HG02623 (cell line): ENCODE data around the gene INCA1.

Experiments
- ATAC-seq: cut with Tn5 transposase; IDR thresholded peaks from one replicate; pipeline ENCODE4 v1.9.1; 2021; ENCODE audit warnings: moderate library complexity; ENCODE audit not compliant: unreplicated experiment

Gene INCA1

DNA sequence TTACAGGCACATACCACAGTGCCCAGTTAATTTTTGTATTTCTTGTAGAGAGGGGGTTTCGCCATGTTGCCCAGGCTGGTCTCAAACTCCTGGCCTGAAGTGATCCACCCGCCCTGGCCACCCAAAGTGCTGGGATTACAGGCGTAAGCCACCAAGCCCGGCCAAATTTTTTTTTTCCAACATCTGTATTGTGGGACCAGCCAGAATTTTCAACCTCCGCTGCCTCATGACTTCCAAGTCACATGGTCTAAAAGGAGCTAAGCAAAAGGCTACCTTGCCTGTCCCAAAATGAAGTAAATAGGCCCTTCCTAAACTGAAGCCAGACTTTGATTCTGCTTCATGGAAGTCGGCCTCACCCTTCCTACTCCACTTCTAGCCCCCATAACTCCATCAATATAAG, 25.5 kb downstream of the INCA1 start:
- no peak for ATAC-seq

DNA sequence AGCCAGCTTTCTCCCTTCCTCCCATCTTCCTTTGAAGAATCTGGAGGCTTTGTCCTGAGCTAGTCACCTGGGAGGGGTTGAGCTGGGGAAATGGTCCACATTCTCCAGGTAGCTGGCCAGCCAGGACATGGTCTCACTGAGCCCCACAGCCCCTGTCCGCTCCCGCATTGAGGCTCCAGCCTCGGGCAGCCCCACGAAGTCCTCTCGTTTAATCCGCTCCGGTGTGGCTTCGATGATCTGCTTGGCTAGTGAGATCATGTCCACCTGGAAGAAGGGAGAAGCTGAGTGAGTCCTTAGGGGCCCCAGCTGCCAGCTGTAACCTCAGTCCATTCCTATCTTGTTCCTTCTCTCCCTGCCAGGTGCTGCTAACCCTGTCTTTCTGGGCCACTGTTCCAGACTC, 27.0 kb downstream of the INCA1 start:
- no peak for ATAC-seq

DNA sequence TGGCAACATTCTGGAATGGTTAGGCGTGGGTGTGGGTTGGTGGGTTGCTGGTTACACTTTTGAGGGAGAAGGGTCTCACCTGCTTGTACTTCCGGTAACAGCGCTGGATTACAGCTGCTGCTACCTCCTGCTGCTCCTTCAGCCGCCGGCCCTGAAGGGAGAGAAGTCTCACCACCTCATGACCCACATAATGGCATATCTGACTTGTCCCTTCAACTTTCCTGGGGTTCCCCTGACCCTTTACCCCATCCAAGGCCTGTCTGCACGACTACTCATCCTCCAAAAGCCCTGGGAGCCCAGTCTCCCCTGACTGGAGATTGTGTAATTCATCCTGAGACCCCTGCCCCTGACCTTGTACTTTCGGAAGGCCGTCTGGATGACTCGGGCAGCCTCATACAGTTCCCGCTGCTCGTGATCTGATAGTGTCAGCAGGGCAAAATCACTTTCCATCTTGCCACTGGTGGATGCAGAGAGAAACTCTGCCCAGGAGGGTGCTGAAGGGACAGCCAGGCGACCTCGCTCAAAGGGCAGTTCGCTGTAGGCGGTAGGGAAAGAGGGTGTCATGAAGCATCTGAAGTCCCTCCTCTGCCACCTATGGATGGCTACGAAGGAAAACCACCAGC, 27.7 kb downstream of the INCA1 start:
- ATAC-seq = no peak

DNA sequence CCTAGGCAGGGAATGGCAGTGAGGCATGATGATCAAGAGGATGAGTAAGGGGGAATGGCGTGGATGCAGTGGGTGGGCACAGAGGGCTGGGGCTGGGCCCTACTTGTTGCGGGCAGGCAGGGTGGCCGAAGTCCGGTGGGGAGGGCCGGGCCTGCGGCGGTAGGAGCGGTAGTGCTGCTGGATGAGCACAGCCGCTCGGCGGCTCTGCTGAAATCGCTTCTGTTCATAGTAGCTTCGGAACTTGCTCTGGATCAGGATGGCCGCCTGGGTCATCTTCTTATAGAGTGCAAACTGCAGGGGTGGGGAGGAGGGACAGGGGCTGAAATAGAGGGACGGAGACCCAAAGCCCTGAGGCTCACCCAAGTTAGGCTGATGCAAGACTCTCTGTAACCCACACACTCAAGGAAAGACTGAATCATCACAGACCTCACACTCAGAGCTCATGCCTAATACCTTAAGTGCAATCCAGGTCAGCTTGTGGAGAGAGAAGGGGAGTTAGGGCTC, 28.2 kb downstream of the INCA1 start:
- no peak for ATAC-seq

DNA sequence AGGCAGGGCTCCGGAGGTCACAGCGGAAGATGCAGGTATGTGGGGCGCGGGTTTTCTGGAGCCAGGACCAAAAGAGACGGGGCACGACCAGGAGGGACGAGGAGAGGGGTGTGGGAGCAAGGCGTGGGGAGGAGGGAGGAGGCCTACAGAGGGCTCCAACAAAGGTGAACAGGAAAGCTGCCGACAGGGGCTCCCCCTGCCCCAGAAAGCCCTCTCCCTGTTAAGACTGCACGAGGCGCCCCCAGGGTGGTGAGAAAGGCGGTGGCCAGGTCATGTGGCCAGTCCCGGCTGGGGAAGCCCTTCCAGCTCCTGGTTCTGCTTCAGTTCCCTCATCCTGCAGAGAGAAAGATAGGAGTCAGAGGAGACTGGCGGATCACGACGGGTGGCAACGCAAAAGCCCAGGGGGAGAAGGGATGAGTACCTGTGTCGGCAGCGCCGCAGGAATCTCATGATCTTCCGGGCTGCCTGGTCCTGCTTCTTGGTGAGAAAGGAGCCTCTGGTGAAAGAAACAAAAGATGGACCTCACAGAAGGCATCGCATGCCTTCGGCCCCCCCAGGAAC, 28.8 kb downstream of the INCA1 start:
- ATAC-seq = no peak

DNA sequence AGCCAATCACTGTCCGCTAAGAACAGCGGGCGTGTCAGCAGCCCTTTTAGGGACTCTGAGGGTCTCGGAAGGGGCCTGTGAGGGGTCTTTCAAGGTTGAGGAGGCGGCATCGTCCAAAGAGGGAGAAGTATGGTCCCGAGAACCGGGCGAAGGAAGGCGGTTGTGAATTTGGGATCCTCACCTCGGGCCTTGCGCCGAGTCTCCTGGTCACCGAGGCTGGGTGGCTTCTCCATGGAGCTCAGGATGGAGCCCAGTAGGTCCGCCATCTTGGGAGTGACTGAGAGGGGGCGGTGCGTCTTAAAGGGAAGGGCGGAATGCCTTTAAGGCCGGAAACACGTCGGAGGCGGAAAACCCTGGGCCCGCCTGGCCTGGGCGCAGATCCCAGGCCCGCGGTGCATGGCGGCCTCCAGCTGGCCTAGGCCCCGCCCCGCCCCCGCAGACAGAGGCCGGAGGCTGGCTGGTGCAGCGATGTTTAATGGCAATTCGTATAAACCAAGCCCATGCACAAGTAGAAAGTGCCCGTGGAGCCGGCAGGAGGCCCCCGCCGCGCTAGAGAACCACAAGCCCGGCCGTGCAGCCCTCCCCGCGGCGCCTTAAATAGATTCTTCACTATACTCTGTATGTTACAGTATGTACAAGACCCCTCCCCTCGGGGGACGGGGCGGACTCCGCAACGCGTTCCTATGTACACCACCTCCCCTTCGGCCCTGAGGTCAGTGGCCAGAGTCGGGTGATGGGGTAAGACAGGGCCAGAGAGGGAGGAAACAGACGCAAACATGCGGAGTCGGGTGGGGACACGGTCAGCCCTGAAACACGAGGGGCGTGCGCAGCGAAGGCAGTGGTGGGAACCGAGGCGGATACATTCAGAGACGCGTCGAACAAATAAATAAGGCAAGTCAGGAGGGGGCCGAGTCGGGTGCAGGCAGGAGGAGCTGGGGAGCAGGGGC, 29.5 kb downstream of the INCA1 start, which contains the start of gene SPAG7:
TSS of gene SPAG7 (minus strand) at position 279 of the 947 bp plus-strand sequence. CDS start at position 266, 13 bp downstream.
- ATAC-seq = peak; percentile 50

DNA sequence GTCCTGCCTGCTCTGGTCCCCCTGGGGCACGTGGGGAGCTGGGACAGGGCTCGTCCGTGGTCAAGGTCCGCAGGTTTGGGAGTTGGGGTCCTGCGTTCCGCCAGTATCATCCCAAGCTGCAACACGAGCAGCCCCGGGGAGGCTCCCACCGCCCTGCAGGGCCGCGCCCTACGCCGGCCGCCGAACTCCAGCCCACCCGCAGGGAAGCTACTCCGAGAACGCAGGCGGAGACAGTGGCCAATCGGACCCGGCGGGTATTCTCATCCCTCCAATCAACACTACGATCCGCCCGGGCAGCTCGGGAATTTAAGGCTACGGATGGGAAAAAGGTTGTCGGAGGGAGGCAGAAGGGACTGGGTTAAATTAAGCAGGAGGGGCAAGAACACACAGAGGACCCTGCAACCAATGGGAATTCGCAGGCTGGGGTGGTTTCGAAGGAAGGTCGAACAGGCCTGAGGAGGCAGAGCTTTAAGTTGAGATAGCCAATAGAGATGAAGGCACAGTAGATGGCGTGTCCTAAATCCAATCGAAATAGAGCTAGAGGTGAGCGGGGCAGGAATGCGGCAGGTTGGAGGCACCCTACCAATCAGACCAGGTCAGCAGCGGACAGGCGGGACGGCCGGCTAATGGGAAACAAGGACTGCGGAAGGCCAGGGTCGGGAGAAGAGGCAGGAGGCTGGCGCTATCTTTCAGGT, 30.3 kb downstream of the INCA1 start:
- peak; percentile 74 for ATAC-seq

DNA sequence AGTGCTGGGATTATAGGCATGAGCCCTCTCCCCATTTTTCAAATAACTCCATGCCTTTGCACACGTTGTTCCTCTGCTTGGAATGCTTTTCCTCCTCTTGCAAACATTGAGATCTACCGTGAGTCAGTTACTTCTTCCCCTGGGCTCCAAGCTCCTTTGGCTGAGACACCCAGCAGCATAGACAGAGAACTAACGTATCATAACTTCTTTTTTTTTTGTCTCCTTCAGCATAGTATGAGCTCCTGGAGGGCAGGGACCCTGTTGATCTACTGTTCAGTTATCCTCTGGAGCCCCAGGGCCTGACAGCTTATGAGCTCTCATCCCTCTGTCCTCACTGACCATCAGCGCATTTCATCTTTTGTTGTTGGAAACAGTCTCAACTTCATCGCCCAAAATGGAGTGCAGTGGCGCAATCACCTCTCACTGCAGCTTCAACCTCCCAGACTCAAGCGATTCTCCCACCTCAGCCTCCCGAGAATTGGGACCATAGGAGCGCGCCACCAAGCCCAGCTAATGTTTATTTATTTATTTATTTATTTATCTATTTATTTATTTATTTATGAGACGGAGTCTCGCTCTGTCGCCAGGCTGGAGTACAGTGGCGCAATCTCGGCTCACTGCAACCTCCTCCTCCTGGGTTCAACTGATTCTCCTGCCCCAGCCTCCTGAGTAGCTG, 31.9 kb downstream of the INCA1 start:
- no peak for ATAC-seq

DNA sequence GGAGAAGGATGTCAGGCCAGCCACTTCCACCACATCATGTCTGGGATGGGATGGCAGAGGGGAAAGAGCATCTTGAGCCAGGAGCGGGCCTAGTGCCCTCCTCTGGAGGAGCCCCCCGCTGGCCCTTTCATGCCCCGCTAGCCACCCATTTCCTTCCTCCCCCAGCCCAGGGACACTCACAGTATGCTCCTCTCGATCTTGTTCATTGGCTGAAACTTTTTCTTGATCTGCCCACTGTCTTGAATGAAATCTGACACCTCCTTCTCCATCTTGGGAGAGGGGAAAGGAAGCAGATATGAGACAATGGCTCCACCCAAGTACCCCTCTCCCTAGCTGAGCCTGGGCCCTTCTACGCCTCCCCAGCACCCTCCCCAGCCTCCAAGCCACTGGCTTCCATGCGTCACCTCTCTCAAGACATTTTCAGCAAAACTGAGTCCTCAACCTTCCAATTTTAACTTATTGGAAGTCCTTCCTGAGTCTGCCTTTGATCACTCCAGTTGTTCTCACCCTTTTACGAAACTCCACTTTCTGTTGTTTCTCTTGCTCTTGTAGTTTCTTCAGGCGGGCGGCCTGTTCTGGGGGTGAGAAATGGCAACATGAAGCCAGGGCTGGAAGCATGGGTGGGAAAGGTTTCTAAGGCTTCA, 36.9 kb downstream of the INCA1 start:
- ATAC-seq = no peak

DNA sequence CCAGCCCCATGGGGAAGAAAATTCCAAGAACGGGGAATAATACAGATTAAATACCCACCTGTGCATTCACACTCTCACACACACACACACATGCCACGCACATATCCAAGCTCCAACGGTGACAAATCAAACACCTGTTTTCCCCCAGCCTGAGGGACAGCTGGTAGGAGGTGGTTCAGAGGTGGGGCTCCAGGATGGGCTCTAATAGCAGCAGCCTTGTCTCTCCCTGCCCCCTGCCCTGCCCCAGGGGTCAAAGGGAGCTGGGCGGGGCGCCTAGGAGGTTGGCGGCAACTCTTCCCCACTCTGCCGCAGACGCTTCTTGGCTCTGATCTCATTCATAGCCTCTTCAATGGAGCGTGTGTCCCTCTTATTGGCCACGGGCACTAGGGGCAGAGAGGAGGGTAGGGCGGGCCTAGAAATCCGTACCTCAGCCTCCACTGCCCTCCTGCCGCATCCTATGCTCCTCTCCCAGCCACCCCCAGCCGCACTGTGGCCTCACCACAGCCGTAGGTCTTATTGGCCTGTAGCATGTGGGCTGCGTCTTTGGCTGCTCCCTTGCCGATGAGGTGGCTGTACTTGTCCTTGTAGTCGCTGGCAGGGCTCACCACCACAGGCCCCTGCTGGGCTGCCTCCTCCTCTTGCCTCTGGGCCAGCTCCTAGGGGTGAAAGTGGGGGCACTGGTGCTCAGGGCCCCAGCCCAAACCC, 37.9 kb downstream of the INCA1 start:
- ATAC-seq = no peak

DNA sequence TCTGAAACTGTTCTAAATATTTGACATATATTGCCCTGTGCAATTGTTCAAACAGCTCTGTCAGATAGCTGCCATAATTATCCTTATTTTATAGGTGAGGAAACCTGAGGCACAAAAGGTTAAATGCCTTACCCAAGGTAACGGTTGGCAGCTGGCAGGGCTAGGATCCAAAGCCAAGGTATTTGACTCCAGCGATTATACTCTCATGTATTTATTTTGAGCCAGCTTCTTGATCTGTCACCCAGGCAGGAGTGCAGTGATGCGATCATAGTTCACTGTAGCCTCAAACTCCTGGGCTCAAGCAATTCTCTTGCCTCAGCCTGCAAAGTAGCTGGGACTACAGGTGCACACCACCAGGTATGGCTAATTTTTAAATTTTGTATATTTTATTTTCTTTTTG, 39.2 kb downstream of the INCA1 start:
- ATAC-seq = no peak

DNA sequence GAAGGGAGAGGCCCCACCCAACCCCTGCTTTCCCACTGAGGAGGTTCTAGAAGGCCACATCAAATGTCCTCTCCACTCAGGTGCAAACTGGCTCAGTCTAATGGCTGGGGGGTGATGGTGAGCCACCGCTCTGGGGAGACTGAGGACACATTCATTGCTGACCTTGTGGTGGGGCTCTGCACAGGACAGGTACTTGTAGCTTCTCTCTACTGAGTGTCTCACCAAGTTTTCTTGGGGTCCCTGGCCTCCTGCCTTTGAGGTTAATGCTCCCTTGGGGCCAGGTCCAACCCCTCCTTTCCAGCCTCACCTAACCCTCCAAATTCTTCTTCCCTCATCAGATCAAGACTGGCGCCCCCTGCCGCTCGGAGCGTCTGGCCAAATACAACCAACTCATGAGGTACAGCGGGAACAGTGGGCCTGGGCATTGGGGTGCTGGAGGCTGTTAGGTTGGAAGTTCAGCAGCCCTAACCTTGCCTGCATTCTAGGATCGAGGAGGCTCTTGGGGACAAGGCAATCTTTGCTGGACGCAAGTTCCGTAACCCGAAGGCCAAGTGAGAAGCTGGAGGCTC, 40.7 kb downstream of the INCA1 start:
- no peak for ATAC-seq

DNA sequence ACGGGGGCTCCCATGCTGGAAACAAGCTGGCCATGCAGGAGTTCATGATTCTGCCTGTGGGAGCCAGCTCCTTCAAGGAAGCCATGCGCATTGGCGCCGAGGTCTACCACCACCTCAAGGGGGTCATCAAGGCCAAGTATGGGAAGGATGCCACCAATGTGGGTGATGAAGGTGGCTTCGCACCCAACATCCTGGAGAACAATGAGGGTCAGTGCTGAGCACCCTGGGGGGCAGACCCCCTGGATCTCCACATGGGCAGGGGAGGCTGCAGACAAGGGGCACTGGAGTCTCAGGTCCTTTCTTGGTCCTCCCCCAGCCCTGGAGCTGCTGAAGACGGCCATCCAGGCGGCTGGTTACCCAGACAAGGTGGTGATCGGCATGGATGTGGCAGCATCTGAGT, 42.2 kb downstream of the INCA1 start:
- no peak for ATAC-seq

DNA sequence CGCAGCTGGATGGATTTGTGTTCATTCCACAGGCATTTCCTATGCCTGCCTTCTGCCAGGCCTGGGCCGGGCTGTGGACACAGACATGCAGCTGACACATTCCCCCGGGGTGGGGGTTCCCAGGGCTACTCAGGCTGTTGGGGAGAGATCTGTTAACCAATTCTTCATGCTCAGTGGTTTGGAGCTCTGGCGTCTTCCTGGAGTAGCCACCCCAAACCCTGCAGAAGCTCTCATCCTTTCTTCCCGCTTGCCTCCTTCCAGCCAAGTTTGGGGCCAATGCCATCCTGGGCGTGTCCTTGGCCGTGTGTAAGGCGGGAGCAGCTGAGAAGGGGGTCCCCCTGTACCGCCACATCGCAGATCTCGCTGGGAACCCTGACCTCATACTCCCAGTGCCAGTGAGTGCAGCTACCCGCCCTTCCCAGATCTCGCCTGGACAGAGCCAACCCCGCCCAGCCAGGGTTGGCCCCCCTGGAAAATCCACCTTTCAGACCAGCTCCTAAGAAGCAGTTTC, 43.8 kb downstream of the INCA1 start:
- ATAC-seq = no peak

DNA sequence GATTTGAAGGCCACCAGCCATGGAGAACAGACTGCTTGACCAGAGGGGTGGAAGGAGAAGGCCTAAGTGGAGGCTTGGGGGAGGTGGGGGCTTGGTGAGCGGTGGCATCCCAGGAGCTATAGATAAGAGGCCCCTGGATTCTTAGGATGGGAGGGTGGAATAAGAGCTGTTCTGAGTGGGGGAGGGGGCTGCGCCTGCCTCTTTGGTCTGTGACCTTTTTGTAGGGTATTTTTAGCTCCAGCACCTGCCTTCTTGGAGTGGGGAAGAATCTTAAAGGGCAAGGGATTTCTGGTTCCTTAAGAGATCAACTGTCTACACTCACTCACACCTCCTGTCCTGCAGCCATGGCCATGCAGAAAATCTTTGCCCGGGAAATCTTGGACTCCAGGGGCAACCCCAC, 45.8 kb downstream of the INCA1 start:
- no peak for ATAC-seq

DNA sequence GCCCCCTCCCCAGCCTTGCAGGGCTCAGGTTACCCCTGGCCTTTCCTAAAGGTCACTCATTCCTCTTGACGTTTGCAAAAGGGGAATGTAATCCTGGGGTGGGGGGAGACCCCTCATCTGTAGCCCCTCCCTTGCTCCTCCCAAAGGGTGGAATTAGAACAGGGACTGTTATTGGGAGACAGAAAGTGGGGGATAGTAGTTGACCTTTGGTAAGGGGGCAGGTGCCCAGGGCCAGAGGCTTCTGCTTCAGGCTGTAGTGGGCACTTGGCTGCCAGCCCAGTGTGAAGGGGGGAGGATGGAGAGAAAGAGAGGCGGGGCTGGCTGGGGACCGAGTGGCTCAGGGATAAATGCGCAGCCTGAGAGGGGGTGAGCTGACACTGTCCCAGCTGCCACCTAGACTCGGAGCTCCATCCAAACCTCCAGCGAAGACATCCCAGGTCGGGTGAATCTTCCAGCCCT, 46.5 kb downstream of the INCA1 start, which contains the start of gene ENO3:
TSS of gene ENO3 (plus strand) at position 374 of the 459 bp plus-strand sequence. CDS start 711 bp downstream, outside the sequence.
- no peak for ATAC-seq

DNA sequence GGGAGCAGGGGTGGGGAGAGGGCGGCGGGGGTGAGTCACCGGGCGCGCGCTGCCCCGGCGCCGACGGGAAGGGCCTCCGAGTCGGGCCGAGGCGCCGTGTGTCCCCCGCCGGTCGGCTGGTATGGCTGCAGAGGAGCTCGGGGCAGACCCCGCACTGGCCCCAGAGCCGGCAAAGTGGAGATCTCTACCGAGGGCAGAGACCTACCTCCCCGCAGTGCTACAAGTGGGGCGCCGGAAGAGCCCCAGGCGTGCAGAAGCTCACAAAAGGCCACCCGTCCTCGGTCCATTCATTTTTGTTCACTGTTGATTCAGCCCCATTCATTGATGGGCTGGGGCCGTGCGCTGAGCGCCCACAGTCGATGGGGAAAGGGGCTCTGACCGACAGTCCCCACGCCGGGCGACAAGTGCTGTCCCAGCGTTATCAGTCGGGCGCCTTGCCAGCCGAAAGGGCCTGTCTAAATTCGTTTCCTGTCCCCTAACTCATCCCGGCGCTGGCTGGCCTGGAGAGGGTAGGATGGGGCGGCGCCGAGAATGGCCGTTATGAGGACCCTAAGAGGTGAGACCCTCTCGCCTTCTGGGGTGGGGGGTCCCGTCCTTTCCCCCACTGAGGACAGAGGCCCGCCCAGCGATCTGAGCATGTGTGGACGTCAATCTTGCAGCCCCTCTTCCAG, 47.1 kb downstream of the INCA1 start:
- no peak for ATAC-seq
